Measurements from ENCODE around the gene CGREF1.

- TF ChIP-seq CTCF (IDR thresholded peaks at IDR 0.05) (no peak), POLR2A (IDR thresholded peaks at IDR 0.05) (no peak)
Observed at GRCh38 chr2:27089111-27089954, 29.6 kb downstream of the CGREF1 start.
